GM12873 (cell line): ENCODE measurements around the gene PSMD14.

Experiments used
- TF ChIP-seq, protein P1 (sequence below): IDR thresholded peaks from 2 replicates; pipeline ENCODE4 v1.5.1; 2012; ENCODE audit warnings: low read depth, mild to moderate bottlenecking, moderate library complexity, low read length, control low read depth; ENCODE audit not compliant: insufficient read depth; ENCODE audit errors: missing control alignments

The PSMD14 gene

DNA sequence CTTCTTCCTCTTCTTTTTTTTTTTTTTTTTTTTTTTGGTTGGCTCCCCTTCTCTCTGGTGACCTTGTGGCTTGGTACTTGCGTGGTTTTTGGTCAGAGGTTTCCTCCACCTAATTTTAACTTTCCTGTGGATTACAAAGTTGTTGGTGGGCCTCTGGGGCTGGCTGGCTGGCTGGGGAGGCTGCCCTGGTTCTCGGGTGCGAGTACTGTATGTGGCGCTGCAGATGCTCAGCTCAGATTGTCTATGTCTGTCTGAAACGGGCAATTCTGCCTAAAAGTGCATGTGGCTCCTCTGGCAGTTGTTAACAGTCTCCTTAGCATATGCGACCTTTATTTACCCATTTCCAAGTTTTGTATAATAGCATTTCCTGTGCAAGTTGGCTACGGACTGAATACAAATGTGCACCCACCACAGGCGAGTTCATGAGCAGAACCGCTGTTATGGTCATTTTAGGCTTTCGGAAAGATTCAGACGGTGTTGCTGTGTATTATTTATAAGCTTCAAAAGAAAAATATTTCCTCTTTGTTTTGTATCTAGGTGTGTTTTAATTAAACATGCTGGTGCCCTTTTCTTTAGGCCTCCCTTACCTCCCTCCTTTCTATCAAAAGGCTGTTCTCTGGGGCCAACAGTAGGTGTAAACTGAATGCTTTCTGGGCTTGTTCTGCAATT, 112.3 kb downstream of the PSMD14 start:
- TF ChIP-seq, protein P1, sequence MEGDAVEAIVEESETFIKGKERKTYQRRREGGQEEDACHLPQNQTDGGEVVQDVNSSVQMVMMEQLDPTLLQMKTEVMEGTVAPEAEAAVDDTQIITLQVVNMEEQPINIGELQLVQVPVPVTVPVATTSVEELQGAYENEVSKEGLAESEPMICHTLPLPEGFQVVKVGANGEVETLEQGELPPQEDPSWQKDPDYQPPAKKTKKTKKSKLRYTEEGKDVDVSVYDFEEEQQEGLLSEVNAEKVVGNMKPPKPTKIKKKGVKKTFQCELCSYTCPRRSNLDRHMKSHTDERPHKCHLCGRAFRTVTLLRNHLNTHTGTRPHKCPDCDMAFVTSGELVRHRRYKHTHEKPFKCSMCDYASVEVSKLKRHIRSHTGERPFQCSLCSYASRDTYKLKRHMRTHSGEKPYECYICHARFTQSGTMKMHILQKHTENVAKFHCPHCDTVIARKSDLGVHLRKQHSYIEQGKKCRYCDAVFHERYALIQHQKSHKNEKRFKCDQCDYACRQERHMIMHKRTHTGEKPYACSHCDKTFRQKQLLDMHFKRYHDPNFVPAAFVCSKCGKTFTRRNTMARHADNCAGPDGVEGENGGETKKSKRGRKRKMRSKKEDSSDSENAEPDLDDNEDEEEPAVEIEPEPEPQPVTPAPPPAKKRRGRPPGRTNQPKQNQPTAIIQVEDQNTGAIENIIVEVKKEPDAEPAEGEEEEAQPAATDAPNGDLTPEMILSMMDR, result no peak

DNA sequence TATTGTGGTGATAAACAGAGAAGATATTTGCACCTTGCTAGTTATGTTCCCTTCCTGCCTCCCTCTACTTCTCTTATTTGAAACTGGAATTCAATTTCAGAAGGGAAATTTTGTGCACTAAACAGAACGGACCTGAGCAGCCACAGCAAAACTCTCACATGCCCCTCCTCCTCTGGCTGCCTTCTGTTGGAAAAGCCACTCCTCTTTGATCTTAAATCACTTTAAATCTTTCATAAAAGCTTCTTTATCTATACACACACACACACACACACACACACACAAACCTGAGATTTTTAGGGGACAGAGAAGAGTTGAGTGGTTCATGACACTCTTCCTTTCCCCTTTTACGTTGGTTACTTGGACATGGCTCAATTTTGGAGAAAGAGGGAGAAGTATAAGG, 113.5 kb downstream of the PSMD14 start:
- TF ChIP-seq, protein P1, result no peak

DNA sequence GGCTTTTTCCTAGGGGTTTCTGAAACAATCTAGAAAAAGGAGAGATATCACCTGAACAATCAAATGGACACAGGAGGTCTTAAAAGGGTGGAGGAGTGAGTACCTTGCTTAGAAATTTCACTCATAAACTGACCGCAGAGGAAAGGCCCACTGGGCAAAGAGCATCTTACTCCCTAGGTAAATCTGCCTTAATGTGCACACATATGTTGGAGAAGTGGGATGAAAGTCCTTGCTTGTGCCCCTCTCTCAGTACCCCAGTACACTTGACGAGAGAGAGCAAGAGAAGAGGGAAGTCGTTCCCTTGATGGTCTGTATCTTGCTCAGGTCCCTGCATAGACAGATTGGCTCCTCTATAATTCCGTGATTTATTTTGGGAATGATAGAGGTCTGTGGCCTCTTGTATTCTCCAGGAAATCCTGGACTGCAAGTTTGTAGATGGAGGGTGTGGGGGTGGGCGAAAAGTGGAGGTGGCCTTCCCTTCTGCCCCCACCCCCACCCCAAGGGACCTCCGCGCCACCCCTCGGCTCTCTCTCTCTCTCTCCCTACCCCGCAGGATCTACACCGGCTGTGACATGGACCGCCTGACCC, 114.7 kb downstream of the PSMD14 start:
- TF ChIP-seq, protein P1, result no peak

DNA sequence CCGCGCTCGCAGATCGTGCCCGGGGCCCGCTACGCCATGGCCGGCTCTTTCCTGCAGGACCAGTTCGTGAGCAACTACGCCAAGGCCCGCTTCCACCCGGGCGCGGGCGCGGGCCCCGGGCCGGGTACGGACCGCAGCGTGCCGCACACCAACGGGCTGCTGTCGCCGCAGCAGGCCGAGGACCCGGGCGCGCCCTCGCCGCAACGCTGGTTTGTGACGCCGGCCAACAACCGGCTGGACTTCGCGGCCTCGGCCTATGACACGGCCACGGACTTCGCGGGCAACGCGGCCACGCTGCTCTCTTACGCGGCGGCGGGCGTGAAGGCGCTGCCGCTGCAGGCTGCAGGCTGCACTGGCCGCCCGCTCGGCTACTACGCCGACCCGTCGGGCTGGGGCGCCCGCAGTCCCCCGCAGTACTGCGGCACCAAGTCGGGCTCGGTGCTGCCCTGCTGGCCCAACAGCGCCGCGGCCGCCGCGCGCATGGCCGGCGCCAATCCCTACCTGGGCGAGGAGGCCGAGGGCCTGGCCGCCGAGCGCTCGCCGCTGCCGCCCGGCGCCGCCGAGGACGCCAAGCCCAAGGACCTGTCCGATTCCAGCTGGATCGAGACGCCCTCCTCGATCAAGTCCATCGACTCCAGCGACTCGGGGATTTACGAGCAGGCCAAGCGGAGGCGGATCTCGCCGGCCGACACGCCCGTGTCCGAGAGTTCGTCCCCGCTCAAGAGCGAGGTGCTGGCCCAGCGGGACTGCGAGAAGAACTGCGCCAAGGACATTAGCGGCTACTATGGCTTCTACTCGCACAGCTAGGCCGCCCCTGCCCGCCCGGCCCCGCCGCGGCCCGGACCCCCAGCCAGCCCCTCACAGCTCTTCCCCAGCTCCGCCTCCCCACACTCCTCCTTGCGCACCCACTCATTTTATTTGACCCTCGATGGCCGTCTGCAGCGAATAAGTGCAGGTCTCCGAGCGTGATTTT, 115.5 kb downstream of the PSMD14 start:
- TF ChIP-seq, protein P1, result no peak

DNA sequence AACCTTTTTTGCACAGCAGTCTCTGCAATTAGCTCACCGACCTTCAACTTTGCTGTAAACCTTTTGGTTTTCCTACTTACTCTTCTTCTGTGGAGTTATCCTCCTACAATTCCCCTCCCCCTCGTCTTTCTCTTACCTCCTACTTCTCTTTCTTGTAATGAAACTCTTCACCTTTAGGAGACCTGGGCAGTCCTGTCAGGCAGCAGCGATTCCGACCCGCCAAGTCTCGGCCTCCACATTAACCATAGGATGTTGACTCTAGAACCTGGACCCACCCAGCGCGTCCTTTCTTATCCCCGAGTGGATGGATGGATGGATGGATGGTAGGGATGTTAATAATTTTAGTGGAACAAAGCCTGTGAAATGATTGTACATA, 116.2 kb downstream of the PSMD14 start:
- TF ChIP-seq, protein P1, result no peak

DNA sequence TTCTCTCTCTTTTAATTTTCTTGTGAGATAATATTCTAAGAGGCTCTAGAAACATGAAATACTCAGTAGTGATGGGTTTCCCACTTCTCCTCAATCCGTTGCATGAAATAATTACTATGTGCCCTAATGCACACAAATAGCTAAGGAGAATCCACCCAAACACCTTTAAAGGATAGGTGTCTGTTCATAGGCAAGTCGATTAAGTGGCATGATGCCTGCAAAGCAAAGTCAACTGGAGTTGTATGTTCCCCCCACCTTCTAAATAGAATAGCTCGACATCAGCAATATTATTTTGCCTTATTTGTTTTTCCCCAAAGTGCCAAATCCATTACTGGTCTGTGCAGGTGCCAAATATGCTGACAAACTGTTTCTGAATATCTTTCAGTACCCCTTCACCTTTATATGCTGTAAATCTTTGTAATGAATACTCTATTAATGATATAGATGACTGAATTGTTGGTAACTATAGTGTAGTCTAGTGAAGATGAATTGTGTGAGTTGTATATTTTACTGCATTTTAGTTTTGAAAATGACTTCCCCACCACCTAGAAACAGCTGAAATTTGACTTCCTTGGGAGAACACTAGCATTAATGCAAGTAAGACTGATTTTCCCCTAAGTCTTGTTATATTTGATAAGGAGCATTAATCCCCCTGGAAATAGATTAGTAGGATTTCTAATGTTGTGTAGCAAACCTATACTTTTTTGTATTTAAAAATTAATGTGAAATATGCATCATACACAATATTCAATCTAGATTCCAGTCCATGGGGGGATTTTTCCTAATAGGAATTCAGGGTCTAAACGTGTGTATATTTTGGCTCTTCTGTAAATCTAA, 116.9 kb downstream of the PSMD14 start:
- TF ChIP-seq, protein P1, result no peak
